Trophoblast cell (in vitro differentiated cells and primary cell): Measurements from ENCODE around the gene CACNA2D3.

ENCODE experiments used
- DNase-seq, 2 donors: peaks; one replicate each; pipeline ENCODE4 v3.0.0-alpha.2; 2016
- H2AFZ ChIP-seq: 2 replicates; pipeline ENCODE4 v1.6.1; 2013; ENCODE audit warnings: low read length, moderate library complexity, mild to moderate bottlenecking; ENCODE audit not compliant: insufficient read depth, poor library complexity
- H2AK5ac ChIP-seq: 2 replicates; pipeline ENCODE4 v1.6.1; 2013; ENCODE audit warnings: mild to moderate bottlenecking, low read length
- H2BK120ac ChIP-seq: 2 replicates; pipeline ENCODE4 v1.6.1; 2013; ENCODE audit warnings: low read length, mild to moderate bottlenecking, moderate library complexity; ENCODE audit not compliant: insufficient read depth, poor library complexity
- H2BK12ac ChIP-seq: 2 replicates; pipeline ENCODE4 v1.6.1; 2013; ENCODE audit warnings: mild to moderate bottlenecking, low read length, moderate library complexity
- H2BK5ac ChIP-seq: 2 replicates; pipeline ENCODE4 v1.6.1; 2013; ENCODE audit warnings: low read length, low read depth, moderate library complexity, mild to moderate bottlenecking; ENCODE audit not compliant: poor library complexity
- H3K14ac ChIP-seq: 2 replicates; pipeline ENCODE4 v1.6.1; 2013; ENCODE audit warnings: mild to moderate bottlenecking, low read length
- H3K18ac ChIP-seq: 2 replicates; pipeline ENCODE4 v1.6.1; 2013; ENCODE audit warnings: mild to moderate bottlenecking, low read length
- H3K23ac ChIP-seq: 2 replicates; pipeline ENCODE4 v1.6.1; 2013; ENCODE audit warnings: low read length
- H3K27ac ChIP-seq: 2 replicates; pipeline ENCODE4 v1.5.1; 2013; ENCODE audit warnings: low read depth, mild to moderate bottlenecking, inconsistent platforms, low read length, moderate library complexity
- H3K27me3 ChIP-seq: 2 replicates; pipeline ENCODE4 v1.6.1; 2013; ENCODE audit warnings: inconsistent platforms, mild to moderate bottlenecking, low read length, moderate library complexity; ENCODE audit not compliant: insufficient read depth
- H3K36me3 ChIP-seq, 2 experiments: 1 replicate in 1 of 2; 2 replicates in 1 of 2; pipeline ENCODE4 v1.6.1; 2013; ENCODE audit warnings: low read length in 2 of 2, mild to moderate bottlenecking in 2 of 2, moderate library complexity in 1 of 2; ENCODE audit not compliant: insufficient read depth in 2 of 2, control insufficient read depth in 1 of 2
- H3K4ac ChIP-seq: 2 replicates; pipeline ENCODE4 v1.6.1; 2013; ENCODE audit warnings: low read depth, mild to moderate bottlenecking, low read length, moderate library complexity
- H3K4me1 ChIP-seq, 2 experiments: 1 replicate in 1 of 2; 2 replicates in 1 of 2; pipeline ENCODE4 v1.6.1; 2013; ENCODE audit warnings: low read length in 2 of 2, mild to moderate bottlenecking in 2 of 2, moderate library complexity in 1 of 2; ENCODE audit not compliant: insufficient read depth in 2 of 2, control insufficient read depth in 1 of 2
- H3K4me2 ChIP-seq: 2 replicates; pipeline ENCODE4 v1.6.1; 2013; ENCODE audit warnings: inconsistent platforms, mild to moderate bottlenecking, low read length, moderate library complexity
- H3K4me3 ChIP-seq: 2 replicates; pipeline ENCODE4 v1.5.1; 2013; ENCODE audit warnings: mild to moderate bottlenecking, low read depth, low read length, inconsistent platforms
- H3K79me1 ChIP-seq: one replicate; pipeline ENCODE4 v1.6.1; 2013; ENCODE audit warnings: low read length
- H3K79me2 ChIP-seq: 2 replicates; pipeline ENCODE4 v1.6.1; 2013; ENCODE audit warnings: low read length, mild to moderate bottlenecking; ENCODE audit not compliant: control insufficient read depth, insufficient read depth, poor library complexity
- H3K9ac ChIP-seq: 2 replicates; pipeline ENCODE4 v1.6.1; 2013; ENCODE audit warnings: mild to moderate bottlenecking, low read length
- H3K9me3 ChIP-seq: 2 replicates; pipeline ENCODE4 v1.6.1; 2013; ENCODE audit warnings: low read depth, mild to moderate bottlenecking, control low read depth, inconsistent platforms, low read length; ENCODE audit not compliant: insufficient read depth
- H4K12ac ChIP-seq: 2 replicates; pipeline ENCODE4 v1.6.1; 2013; ENCODE audit warnings: low read depth, mild to moderate bottlenecking, low read length, moderate library complexity
- H4K8ac ChIP-seq: 2 replicates; pipeline ENCODE4 v1.6.1; 2013; ENCODE audit warnings: low read depth, mild to moderate bottlenecking, low read length, moderate library complexity
- H4K91ac ChIP-seq: one replicate; pipeline ENCODE4 v1.6.1; 2013; ENCODE audit warnings: low read depth, mild to moderate bottlenecking, low read length, moderate library complexity
- WGBS: extraction: QIAGEN DNeasy Blood & Tissue Kit; methylation state at CpG from one replicate; pipeline ENCODE4 v1.1.7; 2013; ENCODE audit warnings: missing lambda C conversion rate; ENCODE audit not compliant: insufficient read length, insufficient coverage; ENCODE audit errors: extremely low coverage; 5-methylcytosine and 5-hydroxymethylcytosine counted together

CACNA2D3 gene

DNA sequence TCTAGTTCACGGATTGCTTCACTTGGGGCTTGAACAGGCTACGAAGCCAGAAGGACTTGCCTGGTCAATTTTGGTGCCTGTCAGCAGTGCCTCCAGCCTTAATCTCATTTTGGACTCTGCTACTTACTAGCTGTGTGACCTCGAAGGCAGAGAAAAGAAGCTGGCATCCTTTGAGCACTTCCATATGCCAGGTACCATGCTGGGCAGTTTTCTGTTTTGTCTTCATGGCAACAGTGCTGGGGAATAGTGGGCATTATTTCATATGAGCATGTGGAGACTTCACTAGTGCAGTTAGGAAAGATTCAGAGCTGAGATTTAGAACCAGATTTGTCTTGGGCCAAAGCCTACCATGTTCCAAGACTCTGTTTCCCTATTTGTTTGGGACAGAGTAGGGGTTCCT lies 713.3 kb downstream of the CACNA2D3 start:
- H3K36me3 ChIP-seq, result no peaks in the 10 kb centered on the region
- no peak overlapping the region for H4K8ac ChIP-seq
- no peak overlapping the region for H3K18ac ChIP-seq
- H3K9me3 ChIP-seq, result no peaks in the 10 kb centered on the region
- no peaks in the 10 kb centered on the region for H3K27me3 ChIP-seq
- no peak overlapping the region for H2BK5ac ChIP-seq
- no peak overlapping the region for H2BK120ac ChIP-seq
- H3K79me2 ChIP-seq, result no peaks in the 10 kb centered on the region
- no peak overlapping the region for H2AK5ac ChIP-seq
- no peak for DNase-seq
- H2AFZ ChIP-seq, result no peak overlapping the region
- no peak overlapping the region for H3K4me3 ChIP-seq
- no peak overlapping the region for H3K23ac ChIP-seq
- H3K4me2 ChIP-seq, result no peak overlapping the region
- H3K27ac ChIP-seq, result no peak overlapping the region
- no peak overlapping the region for H4K91ac ChIP-seq
- no peak overlapping the region for H3K4ac ChIP-seq
- no peaks in the 10 kb centered on the region for H3K79me1 ChIP-seq
- H3K14ac ChIP-seq, result no peak overlapping the region
- no peak overlapping the region for H3K9ac ChIP-seq
- peaks cover 0 to 3% of the 10 kb centered on the region in 2 experiments for H3K4me1 ChIP-seq
- H2BK12ac ChIP-seq, result no peak overlapping the region
- H4K12ac ChIP-seq, result no peak overlapping the region
- WGBS, result no CpG with 5 or more reads among the region's 3 CpGs

DNA sequence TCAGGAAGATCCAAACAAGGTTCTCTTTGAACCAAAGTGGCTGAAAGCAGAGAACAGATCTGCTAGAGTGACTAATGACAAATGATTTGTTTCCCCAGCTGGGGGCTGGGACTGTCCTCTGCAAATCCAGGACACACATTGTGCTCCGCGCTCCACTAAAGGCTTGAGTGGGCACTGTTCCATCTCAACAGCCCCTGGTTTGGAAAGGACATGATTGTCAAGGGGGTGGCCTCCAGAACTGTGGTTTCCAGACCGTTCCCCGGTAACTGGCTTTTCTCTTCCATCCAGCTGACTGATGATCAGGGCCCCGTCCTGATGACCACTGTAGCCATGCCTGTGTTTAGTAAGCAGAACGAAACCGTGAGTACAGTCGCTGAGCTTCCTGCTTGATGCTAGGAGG lies 714.5 kb downstream of the CACNA2D3 start:
- Histone ChIP-seq H3K79me2 (no peaks in the 10 kb centered on the region), H3K79me1 (no peaks in the 10 kb centered on the region)
- WGBS, result no CpG with 5 or more reads among the region's 8 CpGs

DNA sequence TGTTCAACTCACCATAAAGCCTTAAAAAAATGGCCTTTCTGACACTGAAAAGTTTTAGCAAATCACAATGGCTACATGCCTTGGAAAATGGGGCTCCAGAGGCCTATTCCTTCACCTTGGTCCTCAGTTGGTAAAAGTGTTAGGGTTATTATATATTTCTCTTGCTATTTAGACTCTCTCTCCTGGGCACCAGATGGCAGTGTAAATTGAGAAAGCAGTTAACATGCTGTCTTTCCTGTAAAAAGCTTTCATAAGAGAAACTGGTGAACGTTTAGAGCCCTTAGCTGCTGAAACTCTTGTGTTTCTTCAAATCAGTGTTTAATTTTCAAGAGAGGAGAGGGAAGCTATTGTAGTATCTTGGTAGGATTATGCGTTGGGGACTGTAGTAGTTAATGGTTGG lies 715.6 kb downstream of the CACNA2D3 start:
- no peaks in the 10 kb centered on the region for H3K9me3 ChIP-seq
- H3K23ac ChIP-seq, result no peak overlapping the region
- H3K14ac ChIP-seq, result no peak overlapping the region
- no peak overlapping the region for H3K4me3 ChIP-seq
- no peak overlapping the region for H3K27ac ChIP-seq
- no peak overlapping the region for H3K4me2 ChIP-seq
- no peaks in the 10 kb centered on the region for H3K36me3 ChIP-seq
- no peak overlapping the region for H2BK12ac ChIP-seq
- H2AK5ac ChIP-seq, result no peak overlapping the region
- H3K4ac ChIP-seq, result no peak overlapping the region
- H3K18ac ChIP-seq, result no peak overlapping the region
- H3K79me2 ChIP-seq, result no peaks in the 10 kb centered on the region
- no peak overlapping the region for H4K8ac ChIP-seq
- no peak overlapping the region for H3K9ac ChIP-seq
- no peak overlapping the region for H2BK5ac ChIP-seq
- H2BK120ac ChIP-seq, result no peak overlapping the region
- H2AFZ ChIP-seq, result no peak overlapping the region
- H3K4me1 ChIP-seq, result no peaks in the 10 kb centered on the region
- no peak overlapping the region for H4K91ac ChIP-seq
- H4K12ac ChIP-seq, result no peak overlapping the region
- DNase-seq, result no peak
- WGBS, result no CpG with 5 or more reads among the region's 2 CpGs
- H3K79me1 ChIP-seq, result no peaks in the 10 kb centered on the region
- H3K27me3 ChIP-seq, result no peaks in the 10 kb centered on the region

More for the DNA sequence above, 714.5 kb downstream of the CACNA2D3 start:
- no peak overlapping the region for H3K14ac ChIP-seq
- no peak overlapping the region for H2AK5ac ChIP-seq
- H3K9me3 ChIP-seq, result no peaks in the 10 kb centered on the region
- no peak overlapping the region for H4K8ac ChIP-seq
- H3K4ac ChIP-seq, result no peak overlapping the region
- no peak overlapping the region for H4K91ac ChIP-seq
- H3K27me3 ChIP-seq, result no peaks in the 10 kb centered on the region
- DNase-seq, result no peak
- no peaks in the 10 kb centered on the region for H3K36me3 ChIP-seq
- H4K12ac ChIP-seq, result no peak overlapping the region
- H2BK120ac ChIP-seq, result no peak overlapping the region
- no peak overlapping the region for H2AFZ ChIP-seq
- H3K23ac ChIP-seq, result no peak overlapping the region
- H3K4me2 ChIP-seq, result no peak overlapping the region
- H3K4me1 ChIP-seq, result peaks cover 0 to 3% of the 10 kb centered on the region in 2 experiments
- H2BK12ac ChIP-seq, result no peak overlapping the region
- no peak overlapping the region for H3K27ac ChIP-seq
- no peak overlapping the region for H3K18ac ChIP-seq
- H2BK5ac ChIP-seq, result no peak overlapping the region
- H3K4me3 ChIP-seq, result no peak overlapping the region
- no peak overlapping the region for H3K9ac ChIP-seq

DNA sequence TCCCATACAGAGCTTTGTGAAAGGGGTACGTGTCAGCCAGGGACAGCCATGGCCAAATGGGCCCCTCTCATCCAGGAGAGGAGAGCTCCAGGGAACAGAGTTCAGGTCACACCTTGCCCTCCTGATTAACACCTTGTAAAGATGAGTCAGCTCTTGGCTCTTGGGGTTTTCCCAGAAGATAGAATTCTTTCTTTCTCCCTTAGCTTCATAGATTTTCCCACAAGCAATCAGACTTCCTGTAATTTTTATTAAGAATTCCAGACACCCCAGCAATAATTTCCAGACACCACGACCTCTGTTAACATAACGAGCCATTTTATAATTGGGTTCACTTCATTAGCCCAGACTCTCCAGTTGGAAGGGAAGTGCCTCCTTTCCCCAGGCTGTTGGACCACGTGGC lies 719.1 kb downstream of the CACNA2D3 start:
- no peak overlapping the region for H2AFZ ChIP-seq
- H3K36me3 ChIP-seq, result no peaks in the 10 kb centered on the region
- no peak overlapping the region for H2AK5ac ChIP-seq
- H3K79me1 ChIP-seq, result no peaks in the 10 kb centered on the region
- H3K4me2 ChIP-seq, result no peak overlapping the region
- no peak overlapping the region for H3K4ac ChIP-seq
- no peak overlapping the region for H2BK12ac ChIP-seq
- WGBS, result no CpG with 5 or more reads among the region's 4 CpGs
- H2BK120ac ChIP-seq, result no peak overlapping the region
- H4K8ac ChIP-seq, result no peak overlapping the region
- H4K91ac ChIP-seq, result no peak overlapping the region
- H3K27ac ChIP-seq, result no peak overlapping the region
- peaks cover 1% of the 10 kb centered on the region for H3K9me3 ChIP-seq
- no peaks in the 10 kb centered on the region for H3K79me2 ChIP-seq
- H3K14ac ChIP-seq, result no peak overlapping the region
- DNase-seq, result no peak
- no peak overlapping the region for H4K12ac ChIP-seq
- H3K18ac ChIP-seq, result no peak overlapping the region
- no peak overlapping the region for H3K9ac ChIP-seq
- no peak overlapping the region for H3K4me3 ChIP-seq
- no peaks in the 10 kb centered on the region for H3K27me3 ChIP-seq
- no peak overlapping the region for H3K23ac ChIP-seq
- no peak overlapping the region for H2BK5ac ChIP-seq
- H3K4me1 ChIP-seq, result no peaks in the 10 kb centered on the region
